DND-41 (cell line): Measurements from ENCODE around the gene CREB3L2.

Experiments
- CTCF ChIP-seq: IDR thresholded peaks from 2 replicates; pipeline ENCODE4 v1.5.1; 2012; ENCODE audit warnings: borderline replicate concordance, low read length, moderate library complexity, mild to moderate bottlenecking; ENCODE audit not compliant: poor library complexity, severe bottlenecking; ENCODE audit errors: extremely low read depth
- EZH2 ChIP-seq: IDR thresholded peaks from 3 replicates; pipeline ENCODE4 v1.6.1; 2012; ENCODE audit warnings: borderline replicate concordance, low read depth, mild to moderate bottlenecking, moderate library complexity, low read length, inconsistent platforms; ENCODE audit not compliant: severe bottlenecking

- no peak for TF ChIP-seq CTCF
- no peak for TF ChIP-seq EZH2
These were observed 149.8 kb downstream of the CREB3L2 start for GRCh38 chr7:137852108-137852507.
